GM19240 (cell line): Measurements from ENCODE around the gene PDE4A.

Source experiments
- DNase-seq: peaks from one replicate; pipeline ENCODE4 v3.0.0; 2011; ENCODE audit warnings: low spot score; ENCODE audit not compliant: insufficient read length

Gene PDE4A

DNA sequence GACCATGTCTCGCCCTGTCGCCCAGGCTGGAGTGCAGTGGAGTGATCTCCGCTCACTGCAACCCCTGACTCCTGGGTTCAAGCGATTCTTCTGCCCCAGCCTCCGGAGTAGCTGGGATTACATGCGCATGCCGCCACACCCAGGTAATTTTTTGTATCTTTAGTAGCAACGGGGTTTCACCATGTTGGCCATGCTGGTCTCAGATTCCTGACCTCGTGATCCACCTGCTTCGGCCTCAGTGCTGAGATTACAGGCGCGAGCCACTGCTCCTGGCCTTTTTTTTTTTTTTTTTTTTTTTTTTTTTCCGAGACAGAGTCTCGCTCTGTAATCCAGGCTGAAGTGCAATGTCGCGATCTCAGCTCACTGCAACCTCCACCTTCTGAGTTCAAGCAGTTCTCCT, 87.7 kb downstream of the PDE4A start:
- no peak for DNase-seq

DNA sequence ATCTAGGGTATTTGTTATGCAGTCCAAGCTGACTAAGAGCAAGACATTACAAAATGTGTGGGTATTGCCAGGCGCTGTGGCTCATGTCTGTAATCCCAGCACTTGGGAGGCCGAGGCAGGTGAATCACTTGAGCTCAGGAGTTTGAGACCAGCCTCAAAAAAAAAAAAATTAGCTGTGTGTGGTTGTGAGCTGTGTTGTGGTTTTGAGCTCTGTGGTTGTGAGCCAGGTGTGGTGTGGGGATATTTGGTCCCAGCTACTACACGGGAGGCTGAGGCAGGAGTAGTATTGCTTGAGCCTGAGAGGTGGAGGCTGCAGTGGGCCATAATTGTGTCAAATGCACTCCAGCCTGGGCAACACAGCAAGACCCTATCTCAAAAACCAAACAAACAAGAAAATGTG, 88.4 kb downstream of the PDE4A start:
- DNase-seq = no peak

GRCh38 chr19:10510301-10510802, 90.0 kb downstream of the PDE4A start:
- no peak for DNase-seq

DNA sequence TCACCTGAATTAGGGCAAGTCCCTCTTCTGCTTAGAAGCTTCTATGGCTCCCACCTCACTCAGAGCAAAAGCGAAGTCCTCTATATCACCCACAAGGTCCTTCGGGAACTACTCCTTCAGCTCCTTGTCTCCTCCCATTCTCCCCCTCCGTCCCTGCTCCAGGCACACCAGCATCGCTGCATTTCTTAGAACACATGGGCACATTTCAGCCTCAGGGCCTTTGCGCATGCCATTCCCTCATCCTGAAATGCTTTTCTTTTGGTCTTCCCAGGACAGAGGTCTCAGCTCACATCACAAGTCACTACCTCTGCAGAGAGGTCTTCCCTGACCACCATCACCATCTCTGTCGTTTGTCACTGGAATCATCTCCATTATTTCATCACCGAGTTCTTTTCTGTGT, 92.9 kb downstream of the PDE4A start:
- no peak for DNase-seq

DNA sequence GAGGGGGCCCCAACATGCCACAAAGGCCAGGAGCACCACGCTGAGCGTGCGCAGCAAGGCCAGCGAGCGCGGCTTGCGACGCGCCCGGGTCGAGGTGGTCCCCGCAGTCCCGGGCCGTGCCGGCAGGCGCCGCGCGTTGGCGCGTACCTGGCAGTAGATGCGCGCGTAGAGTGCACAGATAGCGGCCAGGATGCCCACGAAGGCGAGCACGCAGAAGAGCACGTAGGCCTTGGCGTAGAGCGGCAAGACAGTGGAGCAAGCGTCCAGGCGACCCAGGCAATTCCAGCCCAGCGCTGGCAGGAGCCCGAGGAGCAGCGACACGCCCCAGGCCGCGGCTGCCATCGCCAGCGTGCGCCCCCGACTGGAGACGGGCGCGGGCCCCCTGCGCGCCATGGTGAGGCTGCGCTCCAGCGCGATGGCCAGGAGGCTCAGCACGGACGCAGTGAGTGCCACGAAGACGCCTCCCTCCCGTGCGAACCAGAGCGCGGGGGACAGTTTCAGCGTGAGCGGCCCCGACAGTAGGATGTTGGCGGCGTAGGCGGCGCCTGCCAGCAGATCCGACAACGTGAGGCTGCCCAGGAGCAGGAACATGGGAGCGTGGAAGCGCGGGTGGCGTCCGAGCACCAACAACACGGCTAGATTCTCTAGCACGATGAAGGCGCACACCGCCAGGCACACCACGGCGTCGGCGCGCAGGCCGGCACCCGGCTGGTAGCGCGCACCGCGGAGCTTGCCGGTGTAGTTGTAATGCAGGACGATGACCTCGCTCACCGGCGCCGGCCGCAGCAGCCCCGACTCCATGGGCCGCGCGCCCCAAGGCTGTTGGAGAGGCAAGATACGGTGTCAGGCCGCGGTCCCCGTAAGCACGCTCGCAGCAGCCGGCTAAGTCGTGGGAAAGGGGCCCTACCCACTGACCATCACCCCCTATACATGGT, 94.1 kb downstream of the PDE4A start:
- no peak for DNase-seq

GRCh38 chr19:10516064-10516385, 95.7 kb downstream of the PDE4A start:
- no peak for DNase-seq

- DNase-seq = no peak
Measured at GRCh38 chr19:10516671-10517286, 96.4 kb downstream of the PDE4A start.

GRCh38 chr19:10517361-10517759, 97.0 kb downstream of the PDE4A start, which contains the start of gene S1PR5:
TSS of gene S1PR5 (minus strand) at chr19:10517447. CDS start at chr19:10515011, 2,436 bp downstream.
- DNase-seq = no peak

GRCh38 chr19:10517760-10518443, 97.6 kb downstream of the PDE4A start:
- no peak for DNase-seq

DNA sequence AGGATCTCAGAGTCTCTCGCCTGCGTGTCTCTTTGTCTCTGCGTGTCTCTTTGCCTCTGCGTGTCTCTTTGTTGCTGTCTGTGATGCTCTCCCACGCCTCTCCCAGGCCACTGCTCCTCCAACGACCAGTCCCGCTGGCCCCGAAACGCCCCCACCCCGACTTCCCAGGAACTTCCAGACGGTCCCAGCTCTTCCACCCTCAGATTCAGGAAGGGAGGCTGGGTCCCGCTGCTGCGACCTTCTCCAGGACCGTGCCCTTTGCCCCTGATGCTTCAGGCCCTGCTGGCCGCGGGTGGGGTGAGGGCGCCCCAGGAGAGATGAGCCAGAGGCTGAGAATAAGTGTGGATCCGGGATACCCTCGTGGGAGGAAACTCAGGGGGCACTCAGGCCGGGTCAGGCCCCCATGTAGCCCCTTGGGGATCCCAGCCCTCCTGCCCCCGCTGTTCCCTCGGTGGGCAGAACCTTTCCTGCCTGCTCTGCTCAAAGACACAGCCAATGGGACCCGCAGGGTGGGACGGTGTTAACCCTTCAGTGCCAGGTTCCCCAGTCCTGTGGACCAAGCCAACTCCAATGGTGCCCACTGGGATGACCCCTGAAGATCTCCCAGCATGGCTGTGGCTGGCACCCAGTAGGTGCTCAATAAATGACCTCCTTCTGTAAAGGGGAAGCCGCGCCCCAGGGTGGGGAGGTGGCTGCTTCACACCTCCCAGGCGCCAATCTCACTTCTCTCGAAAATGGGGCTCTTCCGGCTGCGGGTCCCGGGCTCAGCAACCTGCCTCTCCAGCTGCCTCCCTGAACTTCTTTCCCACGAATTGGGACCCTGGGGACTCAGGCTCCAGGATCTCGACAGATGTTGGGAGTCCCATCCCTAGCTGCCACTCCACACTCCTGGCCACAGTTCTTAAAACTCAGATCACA, 98.4 kb downstream of the PDE4A start:
- no peak for DNase-seq
